PFSK-1 (cell line): ENCODE measurements around the gene CATSPERE.

Experiments used
- POLR2AphosphoS5 ChIP-seq: IDR thresholded peaks from 2 replicates; pipeline ENCODE4 v1.6.1; 2012; ENCODE audit warnings: low read depth, mild to moderate bottlenecking, control low read depth, low read length, moderate library complexity
- REST ChIP-seq, 2 experiments: IDR thresholded peaks; 2 replicates each; pipeline versions ENCODE4 v1.6.1 to v1.8.0; 2011 to 2012; ENCODE audit warnings: low read depth in 2 of 2, low read length in 2 of 2, control low read depth in 1 of 2, inconsistent platforms in 1 of 2, mild to moderate bottlenecking in 1 of 2, moderate library complexity in 1 of 2; ENCODE audit not compliant: insufficient read depth in 1 of 2
- SIN3A ChIP-seq: IDR thresholded peaks from 2 replicates; pipeline ENCODE4 v1.6.1; 2012; ENCODE audit warnings: mild to moderate bottlenecking, low read length, moderate library complexity, borderline replicate concordance; ENCODE audit not compliant: insufficient read depth
- TAF1 ChIP-seq: IDR thresholded peaks from 2 replicates; pipeline ENCODE4 v1.6.1; 2012; ENCODE audit warnings: low read length, control low read depth, borderline replicate concordance; ENCODE audit not compliant: insufficient read depth

- TF ChIP-seq SIN3A (no peak), POLR2AphosphoS5 (no peak), REST (IDR thresholded peaks at IDR 0.05; ENCODE audit: insufficient read depth in 1 of 2, low read depth in 2 of 2, low read length in 2 of 2) (no peak), TAF1 (no peak)
These were observed 24.6 kb upstream of the CATSPERE start for GRCh38 chr1:244436336-244437085.
